Measurements from ENCODE around the gene TMEM80.

GRCh38 chr11:695288-695537, 403 bp upstream of the TMEM80 start:
- TF ChIP-seq CTCF (IDR thresholded peaks at IDR 0.05): no peak
- TF ChIP-seq TCF7L2 (IDR thresholded peaks at IDR 0.05; ENCODE audit: low read depth, low read length): no peak
- no peak for TF ChIP-seq SIN3A (IDR thresholded peaks at IDR 0.05; ENCODE audit: borderline replicate concordance, insufficient read depth, low read depth, low read length)
